Left cardiac atrium (tissue), 4 donors: Measurements from ENCODE around the gene DBH. TPM values are rescaled to one million over a fixed set of nuclear protein-coding genes. Genes with fewer than 3 reads are reported as not detected.

ENCODE experiments used
- ATAC-seq, 2 donors: fragments of 200-7000 bp; cut with Tn5 transposase; one replicate each; pipeline ENCODE4 v1.9.1; 2020; ENCODE audit warnings: mild to moderate bottlenecking in 2 of 2, moderate library complexity in 2 of 2
- DNase-seq: peaks from one replicate; pipeline ENCODE4 v3.0.0-alpha.2; 2020
- intact Hi-C, 2 donors: fragments of 100-400 bp; cut with DNase I; formaldehyde crosslinking; loops; one replicate each; pipeline versions ENCODE4 v1.14.1 to v1.15.1; 2022 to 2023
- total RNA-seq, 2 donors: library from RNA; stranded (reverse); fragmentation: NEBNext Ultra II Directional; extraction: Animal tissue kit (Norgen Biotek cat#: 25700); gene quantifications; one replicate each; pipeline ENCODE4 v1.2.1, GENCODE V29; 2021
- donor health status: DM: no; HTN: yes; CAD: no.
- donor health status: DM: no; HTN: yes; CAD: no; lungs with severe emphysema.
- donor health status: DM: yes; HTN: yes; CAD: no.
- donor health status: Dilated cardiomyopathy.

Gene DBH
- total RNA-seq, 2 donors from 2014 or later: not detected

DNA sequence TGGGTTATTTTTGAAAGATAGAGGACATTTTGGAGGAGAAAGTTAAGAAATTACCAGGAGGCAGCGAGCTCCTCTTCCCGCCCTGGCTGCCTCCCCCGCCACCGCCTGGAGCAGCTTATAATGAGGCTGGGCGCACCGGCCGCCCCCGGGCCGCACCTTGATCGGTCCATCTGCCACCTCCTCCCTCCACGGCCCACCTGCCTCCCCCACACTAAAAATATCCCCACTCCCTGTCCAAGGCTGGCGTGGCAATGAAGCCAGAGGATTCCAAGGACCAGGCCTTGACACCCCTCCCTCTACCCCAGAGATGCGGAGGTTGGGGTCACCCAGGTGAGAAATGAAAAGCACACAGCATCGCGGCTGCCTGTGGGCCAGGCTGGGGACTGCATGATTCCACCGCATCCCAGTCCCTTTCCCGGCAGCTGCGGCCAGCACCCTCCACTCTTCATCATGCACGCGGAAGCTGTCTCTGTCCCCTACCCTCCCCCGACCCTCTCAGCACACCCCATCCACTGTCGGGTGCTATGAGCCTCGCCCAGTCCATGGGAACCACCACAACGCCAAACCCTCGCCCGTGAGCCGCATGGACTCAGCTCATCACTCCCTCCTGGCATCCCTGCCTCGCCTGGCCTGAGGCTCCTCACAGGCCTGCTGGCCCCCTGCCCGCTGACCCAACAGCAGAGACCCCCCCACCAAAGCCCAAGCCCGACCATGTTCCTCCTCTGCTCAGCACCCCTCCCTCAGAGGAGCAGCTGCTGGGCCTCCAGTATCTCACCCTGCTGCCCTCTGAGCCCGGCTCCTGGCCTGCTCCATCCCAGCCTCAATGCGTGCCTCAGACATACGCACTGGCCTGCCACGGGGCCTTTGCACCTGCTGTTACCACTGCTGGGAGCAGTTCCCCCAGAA, 51.9 kb downstream of the DBH start:
- intact Hi-C loops: no loop called here
- DNase-seq (peak; percentile 7), ATAC-seq (no peak)

DNA sequence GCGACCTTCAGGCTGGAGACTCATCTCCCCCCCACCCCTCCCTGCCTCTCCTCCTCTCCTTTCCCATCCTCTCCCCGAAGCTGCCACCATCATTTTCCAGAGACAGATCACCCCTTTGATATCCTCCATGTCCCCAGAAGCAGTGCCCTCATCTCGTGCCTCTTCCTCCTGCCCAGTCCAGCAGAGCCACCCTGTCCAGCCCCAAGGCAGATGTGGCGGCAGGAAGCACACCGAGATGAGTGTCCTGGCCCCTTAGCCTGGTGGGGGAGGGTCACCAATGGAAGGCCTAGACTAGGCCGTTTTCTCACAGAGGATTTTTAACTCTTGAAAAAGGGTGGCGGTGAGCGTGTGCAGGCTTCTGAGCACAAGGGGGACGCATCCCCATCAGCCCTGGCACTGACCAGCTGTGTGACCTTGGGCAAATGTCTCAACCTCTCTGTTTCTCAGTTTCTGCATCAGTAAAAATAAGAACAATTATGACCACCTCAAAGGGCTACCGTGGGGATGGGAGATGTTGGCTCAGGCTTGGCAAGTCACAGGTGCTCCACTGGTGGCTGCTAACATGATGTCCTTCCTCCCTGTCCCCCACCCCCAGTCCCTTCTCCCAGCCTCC, 53.1 kb downstream of the DBH start:
- ATAC-seq (no peak), DNase-seq (peak; percentile 4)
- intact Hi-C loops: no loop called here

DNA sequence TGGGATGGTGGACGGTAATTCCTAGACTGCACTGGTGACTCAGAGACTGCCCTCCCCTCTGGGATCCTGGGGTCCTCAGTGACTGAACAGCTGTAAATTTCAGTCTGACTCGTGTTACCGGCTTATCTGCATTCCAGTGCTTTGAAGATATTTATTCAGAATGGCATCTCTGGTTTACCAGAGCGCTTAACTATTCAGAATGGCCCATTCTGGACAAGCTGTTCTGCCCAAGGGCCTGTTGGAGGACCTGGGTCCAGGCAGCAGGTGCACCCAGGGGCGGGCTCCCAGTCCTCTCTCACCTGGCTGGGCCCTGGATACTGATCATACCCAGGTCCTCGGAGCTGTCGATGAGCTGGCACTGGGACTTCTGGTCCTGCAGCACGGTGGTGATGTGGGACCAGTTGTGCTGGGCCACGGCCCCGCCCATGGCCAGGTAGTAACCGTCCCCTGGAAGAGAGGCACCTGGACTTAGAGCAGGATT, 54.0 kb downstream of the DBH start:
- DNase-seq: no peak
- intact Hi-C loops: no loop called here
- ATAC-seq: no peak

DNA sequence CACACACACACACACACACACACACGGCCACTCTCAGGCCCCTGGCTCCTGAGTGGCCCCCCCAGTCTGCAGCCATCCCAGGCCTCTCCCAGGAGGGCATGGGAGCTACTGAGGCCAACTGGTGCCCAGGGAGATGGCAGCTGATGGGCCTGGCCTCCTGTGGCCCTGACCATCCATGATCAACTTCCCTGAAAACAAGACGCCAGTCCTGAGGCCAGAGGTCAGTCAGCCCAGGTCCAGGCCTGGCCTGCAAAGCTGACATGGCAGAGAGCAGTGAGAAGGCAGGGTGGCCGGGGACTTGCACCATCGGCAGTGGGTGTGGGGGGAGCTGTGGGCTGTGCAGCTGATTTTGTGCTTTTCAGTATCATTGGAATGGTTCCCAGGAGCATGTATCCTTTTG, 55.0 kb downstream of the DBH start:
- intact Hi-C loops: no loop called here
- ATAC-seq: no peak
- peak; percentile 6 for DNase-seq

DNA sequence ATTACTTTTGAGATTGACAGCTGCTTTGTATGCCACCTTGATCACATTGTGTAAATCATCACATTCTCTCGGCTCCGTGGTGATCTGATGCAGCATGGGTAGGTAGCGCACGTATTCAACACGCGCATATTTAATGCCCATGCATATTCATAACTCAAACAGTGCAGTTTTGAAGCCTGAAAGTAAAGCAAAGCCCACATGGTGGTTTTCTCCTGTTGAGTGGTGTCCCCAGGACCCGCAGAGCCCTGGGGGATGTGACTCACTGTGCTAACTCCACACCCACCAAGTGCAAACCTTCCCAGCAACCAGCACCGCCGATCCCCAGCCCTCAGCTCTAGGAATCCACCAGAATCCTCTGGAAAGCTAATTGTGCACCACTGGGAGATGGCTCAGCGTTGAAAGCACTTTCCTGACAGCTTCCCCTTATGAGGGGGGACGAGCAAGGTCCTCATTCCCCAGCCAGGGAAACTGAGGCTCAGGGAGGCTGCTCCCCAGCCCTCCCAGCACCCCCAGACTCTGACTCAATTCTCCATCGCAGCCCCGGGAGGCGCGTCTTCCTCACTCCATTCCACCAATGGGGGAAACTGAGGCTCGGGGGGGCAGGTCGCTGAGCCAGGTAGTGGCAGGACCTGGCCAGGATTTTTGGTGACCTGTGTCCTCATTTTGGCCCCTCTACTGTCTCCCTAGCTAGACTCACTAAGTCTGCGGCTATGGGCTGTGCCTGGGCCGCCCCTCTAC, 55.6 kb downstream of the DBH start:
- DNase-seq: peak; percentile 10
- ATAC-seq: no peak
- intact Hi-C loops: no loop called here

DNA sequence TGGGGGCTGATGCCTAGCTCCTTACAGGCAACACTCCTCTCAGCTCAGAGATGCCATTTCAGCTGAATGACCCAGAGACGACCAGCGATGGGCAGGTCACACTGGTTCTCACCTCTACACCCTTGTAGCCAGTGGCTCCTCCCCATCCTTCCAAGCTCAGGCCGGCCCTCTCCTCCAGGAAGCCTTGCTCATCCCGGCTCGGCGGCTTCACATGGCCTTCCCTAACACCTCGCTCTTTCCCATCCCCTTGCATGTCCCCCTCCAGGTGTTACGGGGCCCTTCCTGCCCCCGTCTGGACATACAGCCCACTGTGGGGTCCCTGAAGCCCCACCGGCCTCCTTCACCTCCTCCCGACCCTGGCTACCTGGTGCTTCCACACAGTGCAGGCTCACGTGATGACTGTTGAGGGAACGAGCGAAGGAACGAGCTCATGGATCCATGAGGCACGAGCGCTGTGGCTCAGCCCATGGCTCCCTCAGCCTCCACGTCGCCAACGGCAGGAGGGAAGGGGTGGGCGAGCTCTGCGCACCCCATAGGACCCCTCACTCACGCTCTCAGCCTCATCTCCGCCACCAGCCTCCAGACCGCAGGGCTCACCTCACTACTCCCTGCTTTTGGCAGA, 56.3 kb downstream of the DBH start:
- intact Hi-C loops: no loop called here
- no peak for ATAC-seq
- peak; percentile 11 for DNase-seq

DNA sequence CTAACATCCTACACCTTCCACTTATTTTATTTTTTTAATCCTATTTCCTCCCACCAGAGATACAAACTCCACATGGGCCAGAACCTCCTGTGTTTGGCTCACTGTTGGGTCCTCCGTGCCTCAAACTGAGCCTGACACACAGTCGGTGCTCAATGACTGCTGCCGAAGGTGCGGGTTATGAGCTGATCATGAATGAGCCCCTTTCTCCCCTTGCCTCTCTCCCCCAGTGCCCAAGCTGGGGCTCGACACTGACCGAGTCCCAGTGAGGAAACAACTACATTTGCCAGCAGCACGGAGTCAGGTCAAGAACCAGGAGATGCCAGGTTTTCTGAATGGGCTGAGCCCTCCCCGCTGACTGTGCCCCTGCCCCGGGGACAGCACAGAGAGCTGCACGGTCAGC, 57.0 kb downstream of the DBH start:
- DNase-seq (no peak), ATAC-seq (no peak)
- intact Hi-C loops: no loop called here

DNA sequence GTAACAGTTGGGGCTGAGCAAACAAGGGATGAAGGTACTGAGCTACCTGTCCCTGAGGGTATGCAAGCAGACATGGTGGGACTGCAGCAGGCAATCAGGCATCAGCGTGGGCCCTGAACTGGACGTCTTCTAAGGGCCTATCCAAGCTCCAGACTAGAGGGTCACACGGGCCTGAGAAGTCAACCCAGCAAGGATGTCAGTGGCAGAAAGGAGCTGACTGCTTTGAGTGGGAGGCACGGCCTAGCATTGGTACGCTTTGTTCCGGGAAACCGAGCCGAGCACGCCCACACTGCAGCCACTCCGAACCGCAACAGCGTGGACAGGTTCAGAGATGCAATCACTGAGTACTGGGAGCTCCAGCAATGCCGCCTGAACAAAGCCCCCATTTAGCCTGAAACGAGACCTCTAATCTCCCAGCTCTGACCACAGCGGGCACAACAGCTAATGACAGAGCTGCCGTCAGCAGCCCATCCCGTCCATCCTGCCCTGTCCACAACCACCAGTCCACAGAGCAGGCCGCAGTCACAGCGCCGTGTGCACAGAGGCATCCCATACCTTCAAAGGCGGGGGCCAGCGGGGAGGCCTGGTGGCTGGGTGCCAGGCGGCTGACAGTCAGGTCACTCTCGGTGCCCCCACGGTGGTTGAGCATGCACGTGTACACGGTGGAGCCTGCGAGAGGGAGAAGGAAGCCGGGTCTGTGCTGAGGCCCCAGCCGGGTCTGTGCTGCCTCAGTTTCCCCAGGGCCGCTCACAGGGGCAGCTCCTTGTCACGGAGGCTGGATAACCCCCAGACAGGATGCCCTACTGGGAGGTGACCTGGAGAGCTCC, 57.8 kb downstream of the DBH start:
- intact Hi-C loops: no loop called here
- ATAC-seq (no peak), DNase-seq (peak; percentile 15)

DNA sequence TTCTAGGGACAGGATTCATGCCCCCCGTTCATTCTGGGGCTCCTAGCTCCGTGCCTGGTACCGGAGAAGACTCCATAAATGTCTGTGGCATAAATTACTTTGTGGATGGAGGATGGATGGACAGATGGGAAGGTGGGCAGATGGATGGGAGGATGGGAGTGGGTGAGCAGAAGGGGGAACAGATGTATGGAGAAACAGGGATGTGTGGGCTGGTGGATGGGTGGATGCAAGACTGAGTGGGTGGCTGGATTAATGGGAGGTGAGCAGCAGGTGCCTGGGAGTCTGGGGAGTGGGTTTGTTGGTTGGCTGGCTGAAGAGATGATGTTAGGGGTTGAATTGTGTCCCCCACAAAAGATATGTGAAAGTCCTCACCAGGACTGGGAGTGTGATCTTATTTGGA, 58.5 kb downstream of the DBH start:
- ATAC-seq (no peak), DNase-seq (no peak)
- intact Hi-C loops: no loop called here

DNA sequence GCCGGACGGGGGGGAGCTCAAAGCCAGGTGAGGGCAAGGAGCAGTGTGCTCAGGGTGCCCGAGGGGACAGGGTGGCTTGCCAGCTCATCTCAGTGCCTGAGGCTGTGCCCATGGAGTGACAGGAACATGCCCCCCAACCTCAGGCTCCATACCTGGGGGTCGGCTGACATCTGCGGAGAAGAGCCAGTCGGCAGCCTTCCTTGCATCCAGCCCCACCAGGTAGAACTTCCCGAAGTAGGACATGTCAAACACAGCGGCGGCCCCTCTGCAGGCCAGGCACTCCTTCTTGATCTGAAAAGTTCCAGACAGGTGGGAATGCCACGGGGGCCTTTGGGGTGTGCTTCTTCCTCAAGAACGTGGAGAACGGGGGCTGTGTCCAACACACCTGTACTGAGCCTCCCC, 59.9 kb downstream of the DBH start:
- DNase-seq (no peak), ATAC-seq (no peak)
- intact Hi-C loops: no loop called here

DNA sequence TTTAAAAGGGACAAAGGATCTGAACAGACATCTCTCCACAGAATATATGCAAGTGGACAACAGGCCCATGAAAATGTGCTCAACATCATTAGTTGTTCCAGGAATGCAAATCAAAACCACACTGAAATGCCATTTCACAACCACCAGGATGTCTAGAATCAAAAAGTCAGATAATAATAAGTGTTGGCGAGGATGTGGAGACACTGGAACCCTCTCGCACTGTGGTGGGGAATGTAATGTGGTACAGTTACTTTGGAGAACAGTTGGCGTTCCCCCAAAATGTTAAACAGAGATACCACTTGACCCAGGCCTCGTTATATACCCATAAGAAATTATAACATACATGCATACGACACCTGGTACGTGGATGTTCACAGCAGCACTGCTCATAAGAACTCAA, 63.4 kb downstream of the DBH start:
- ATAC-seq (no peak), DNase-seq (no peak)
- intact Hi-C loops: no loop called here

DNA sequence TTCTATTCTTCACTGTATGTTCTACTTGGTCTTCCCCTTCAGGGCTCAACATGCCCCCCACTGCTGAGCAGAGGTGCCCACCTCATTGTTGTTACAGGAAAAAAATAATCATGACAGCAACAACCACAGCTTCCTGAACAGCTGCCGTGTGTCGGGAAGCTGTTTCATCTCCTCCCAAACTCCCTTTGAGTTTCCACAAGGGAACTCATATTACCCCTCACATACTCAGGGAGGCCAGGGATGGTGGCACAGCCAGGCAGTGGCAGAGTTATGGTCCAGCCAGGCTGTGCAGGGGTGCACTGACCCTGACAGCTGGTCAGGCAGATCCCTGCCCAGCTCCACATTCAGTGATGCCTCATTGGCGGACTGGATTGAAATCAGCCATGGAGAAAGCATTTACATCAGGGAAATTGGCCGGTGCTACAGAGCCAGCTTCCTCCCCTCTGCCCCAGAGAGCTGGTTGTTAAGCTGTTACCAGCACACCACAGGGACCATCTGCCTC, 64.7 kb downstream of the DBH start:
- intact Hi-C loops: no loop called here
- no peak for DNase-seq
- no peak for ATAC-seq

DNA sequence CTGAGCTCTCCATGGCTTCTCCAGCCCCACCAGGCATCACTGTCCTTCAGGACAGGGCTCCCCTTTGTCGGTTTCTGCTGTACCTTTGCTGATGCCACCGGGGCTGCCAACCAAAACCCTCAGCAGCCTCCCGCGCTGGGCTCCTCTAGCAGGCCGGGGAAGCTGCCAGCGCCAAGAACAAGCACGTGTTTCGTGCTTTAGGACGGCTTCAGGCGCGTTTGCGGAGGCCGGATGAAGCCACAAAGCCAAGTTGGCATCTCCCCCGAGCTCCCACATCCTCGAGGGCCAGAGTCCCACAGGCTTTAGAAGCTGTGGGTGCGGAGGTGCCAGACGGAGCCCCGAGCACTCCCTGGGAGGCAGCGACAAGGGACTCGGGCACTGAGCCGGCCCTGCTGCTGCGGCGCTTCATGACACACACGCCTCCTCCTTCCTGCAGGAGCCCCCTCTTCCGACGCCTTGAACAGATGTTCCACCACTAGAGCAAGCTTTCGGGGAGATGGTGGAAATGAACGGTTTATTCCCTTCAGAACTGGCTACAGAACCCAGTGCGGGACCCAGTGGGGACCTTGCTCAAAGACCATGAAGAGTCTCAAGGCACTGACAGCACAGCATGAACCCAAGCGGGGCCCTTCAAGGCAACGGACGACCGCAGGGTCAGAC, 65.3 kb downstream of the DBH start:
- ATAC-seq (no peak), DNase-seq (peak; percentile 8)
- intact Hi-C loops: no loop called here

DNA sequence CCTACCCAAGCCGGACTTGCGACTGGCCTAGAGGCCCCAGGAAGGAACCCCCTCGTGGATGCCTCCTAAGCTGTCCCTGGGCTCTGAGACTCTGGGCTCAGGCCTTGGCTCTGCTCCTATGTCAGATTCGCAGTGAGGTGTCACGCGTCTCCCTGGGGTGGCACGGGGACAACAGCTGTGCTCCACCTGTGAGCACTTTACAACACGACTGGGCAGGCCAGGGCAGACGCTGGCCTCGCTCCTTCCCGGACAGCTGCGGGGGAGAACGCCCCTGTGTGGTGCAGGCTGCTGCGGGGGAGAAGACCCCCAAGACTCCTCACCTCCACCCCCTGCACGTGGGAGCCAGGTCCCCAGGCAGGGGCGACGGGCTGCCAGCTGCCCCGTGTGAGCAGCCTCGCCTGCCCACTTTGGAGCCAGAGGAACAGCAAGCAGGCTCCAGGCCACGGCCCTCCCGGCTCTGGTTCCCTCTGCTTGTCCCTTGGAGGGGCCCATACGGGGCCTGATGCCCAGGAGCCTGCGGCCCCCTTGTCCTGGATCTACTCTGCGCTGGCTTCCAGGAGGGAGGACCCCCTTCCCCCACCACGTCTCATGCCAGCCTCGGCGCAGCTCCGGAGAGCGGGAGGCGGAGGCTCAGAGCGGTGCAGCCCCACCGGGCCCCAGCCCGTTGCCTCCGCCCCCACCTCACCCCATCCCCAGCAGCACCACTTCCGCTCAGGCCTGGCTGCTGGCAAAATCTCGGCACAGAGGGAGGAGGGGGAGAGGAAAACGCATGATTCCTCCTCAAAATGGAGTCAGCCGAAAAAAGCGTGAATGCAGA, 66.0 kb downstream of the DBH start:
- peak; percentile 39 for DNase-seq
- peak; percentile 65 to 88 for ATAC-seq
- intact Hi-C loops: no loop called here

DNA sequence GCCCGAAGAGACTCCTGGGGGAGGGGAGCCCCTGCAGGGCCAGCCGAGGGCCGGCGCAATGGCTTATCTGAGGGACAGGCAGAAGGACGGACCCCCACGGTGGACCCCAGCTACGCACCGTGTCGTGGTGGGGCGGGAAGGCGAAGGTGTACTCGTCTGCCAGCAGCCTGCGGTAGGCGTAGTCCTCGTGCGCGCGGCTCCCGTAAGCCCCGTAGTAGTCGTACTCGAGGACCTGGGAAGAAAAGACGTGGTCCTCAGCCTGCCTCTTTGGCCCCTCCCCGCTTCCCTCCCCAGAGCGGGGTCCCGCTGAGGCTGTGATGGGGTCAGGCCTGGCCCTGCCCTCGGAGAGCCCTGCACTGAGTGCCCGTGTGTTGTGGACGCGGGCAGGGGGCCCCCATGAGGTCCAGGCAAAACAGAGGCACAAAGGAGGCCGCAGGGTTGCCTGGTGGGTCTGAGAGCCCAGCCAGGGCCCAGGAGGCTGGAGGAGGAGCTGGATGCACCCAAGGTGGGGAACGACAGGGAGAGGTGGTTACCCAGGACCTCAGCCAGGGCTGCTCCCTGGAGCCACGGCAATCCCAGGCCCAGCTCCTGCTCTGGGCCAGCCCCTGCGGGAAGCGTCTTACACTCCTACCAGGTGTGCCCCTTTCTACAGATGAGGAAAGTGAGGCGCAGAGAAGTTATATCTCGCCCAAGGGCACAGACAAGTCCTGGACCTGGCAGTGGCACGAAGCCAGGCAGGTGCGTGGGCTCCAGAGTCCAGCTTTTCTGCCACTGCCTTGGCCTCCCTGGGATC, 66.8 kb downstream of the DBH start:
- DNase-seq: peak; percentile 26
- peak; percentile 5 to 11 for ATAC-seq
- intact Hi-C loops: no loop called here

DNA sequence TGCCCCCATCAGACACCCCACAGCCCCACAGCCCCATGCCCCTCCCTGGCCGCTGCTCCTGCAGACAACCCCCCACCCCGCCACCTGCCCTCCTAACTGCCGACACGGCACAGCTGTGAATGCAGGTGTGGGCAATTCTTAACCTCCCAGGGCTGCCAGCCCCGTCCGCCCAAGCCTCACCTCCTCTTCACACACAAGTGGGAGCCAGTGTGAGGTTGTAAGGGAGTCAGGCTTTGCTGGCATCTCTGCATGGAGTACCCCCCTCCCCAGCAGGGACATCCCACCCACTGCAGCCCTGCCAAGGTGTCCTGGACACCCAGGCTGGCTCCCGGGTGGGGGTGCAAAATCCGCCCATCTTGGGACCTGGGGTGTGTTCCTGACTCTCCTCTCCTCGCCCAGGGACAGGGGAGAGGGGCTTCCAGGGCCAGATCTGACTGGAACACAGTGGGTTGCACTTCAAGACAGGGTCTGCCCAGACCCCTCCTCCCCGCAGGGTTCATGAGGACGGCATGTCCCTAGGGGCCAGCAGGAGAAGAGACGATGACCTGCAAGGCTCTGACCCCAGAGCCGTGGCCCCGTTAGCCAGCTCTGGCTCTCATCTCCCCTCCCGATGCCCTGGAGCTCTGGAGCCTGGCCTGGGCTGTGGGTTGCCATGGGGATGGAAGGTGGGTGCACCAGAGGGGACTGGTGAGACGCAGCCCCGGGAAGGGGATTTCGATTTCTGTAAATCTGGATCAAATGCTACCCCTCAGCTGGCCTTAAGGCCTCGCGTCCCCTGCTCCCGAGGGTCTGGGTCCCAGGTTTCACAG, 67.6 kb downstream of the DBH start:
- peak; percentile 13 for DNase-seq
- intact Hi-C loops: no loop called here

More for the DNA sequence above, 67.6 kb downstream of the DBH start:
- no peak for ATAC-seq
